Adrenal gland (tissue), 5 donors: ENCODE results near the gene CCDC57.

ENCODE experiments used
- POLR2A ChIP-seq, 2 donors: fragments of 450-650 bp; IDR thresholded peaks; one replicate each; pipeline ENCODE4 v1.6.1; 2017; ENCODE audit warnings: antibody characterized with exemption in 2 of 2, mild to moderate bottlenecking in 2 of 2, moderate library complexity in 1 of 2
- TF ChIP-seq, protein P1 (sequence below), 6 experiments: fragments of 450-650 bp in 4 of 6; fragments of 200-600 bp in 2 of 6; sonication (generic) in 1 of 6; IDR thresholded peaks; 1 replicate in 5 of 6; 2 replicates in 1 of 6; pipeline versions ENCODE4 v1.5.1 to v1.8.0; 2016 to 2021; ENCODE audit warnings: antibody characterized with exemption in 6 of 6, mild to moderate bottlenecking in 2 of 6, moderate library complexity in 1 of 6
- donor health status: DM: no; HTN: no; CAD: no.

GRCh38 chr17:82231562-82232321 is 19.1 kb upstream of the CCDC57 start:
- TF ChIP-seq, protein P1, sequence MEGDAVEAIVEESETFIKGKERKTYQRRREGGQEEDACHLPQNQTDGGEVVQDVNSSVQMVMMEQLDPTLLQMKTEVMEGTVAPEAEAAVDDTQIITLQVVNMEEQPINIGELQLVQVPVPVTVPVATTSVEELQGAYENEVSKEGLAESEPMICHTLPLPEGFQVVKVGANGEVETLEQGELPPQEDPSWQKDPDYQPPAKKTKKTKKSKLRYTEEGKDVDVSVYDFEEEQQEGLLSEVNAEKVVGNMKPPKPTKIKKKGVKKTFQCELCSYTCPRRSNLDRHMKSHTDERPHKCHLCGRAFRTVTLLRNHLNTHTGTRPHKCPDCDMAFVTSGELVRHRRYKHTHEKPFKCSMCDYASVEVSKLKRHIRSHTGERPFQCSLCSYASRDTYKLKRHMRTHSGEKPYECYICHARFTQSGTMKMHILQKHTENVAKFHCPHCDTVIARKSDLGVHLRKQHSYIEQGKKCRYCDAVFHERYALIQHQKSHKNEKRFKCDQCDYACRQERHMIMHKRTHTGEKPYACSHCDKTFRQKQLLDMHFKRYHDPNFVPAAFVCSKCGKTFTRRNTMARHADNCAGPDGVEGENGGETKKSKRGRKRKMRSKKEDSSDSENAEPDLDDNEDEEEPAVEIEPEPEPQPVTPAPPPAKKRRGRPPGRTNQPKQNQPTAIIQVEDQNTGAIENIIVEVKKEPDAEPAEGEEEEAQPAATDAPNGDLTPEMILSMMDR (IDR thresholded peaks at IDR 0.05): no peak
- no peak for TF ChIP-seq POLR2A (IDR thresholded peaks at IDR 0.05)
